GM12873 (cell line): ENCODE results near the gene XPC.
A peak's percentile ranks its signal among the peaks of the same experiment; 100 is the strongest.

Experiments
- TF ChIP-seq, protein P1 (sequence below): IDR thresholded peaks from 2 replicates; pipeline ENCODE4 v1.5.1; 2012; ENCODE audit warnings: low read depth, mild to moderate bottlenecking, moderate library complexity, low read length, control low read depth; ENCODE audit not compliant: insufficient read depth; ENCODE audit errors: missing control alignments

XPC gene

DNA sequence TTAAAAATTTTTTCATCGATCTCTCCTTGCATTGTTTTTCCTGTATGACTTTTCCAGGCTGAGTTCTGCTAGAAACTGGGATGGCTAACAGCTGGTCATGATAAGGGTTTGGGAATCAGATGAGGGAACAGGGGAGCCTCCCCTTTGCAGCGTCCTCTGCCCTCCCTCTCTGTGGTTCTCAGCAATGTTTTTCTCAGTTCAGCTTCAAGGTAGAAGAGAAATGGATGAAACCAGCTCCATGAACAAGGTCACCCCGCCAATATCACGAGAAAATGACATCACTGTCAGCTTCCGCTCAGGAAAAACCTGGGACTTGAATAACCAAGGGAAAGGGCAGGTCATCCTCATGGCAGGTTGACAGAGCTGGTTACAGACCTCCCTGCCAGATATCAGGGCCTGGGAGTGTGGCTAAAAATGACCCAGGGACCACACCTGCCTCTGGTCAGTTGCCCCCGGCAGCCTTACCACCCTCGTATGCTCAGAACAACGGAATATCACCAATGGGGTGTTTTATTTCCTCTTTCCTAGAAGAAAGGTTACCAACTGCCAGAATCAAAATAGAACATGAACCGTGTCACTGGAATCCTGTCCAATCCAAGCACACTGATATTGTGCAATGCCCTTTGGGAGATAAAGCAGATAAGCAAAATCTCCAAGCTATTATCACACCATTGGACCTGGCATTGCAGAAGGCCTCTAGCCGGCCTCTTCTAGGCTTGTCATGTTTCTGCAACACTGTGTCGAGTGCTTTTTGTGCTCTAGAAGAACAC, 26.3 kb upstream of the XPC start:
- TF ChIP-seq, protein P1, sequence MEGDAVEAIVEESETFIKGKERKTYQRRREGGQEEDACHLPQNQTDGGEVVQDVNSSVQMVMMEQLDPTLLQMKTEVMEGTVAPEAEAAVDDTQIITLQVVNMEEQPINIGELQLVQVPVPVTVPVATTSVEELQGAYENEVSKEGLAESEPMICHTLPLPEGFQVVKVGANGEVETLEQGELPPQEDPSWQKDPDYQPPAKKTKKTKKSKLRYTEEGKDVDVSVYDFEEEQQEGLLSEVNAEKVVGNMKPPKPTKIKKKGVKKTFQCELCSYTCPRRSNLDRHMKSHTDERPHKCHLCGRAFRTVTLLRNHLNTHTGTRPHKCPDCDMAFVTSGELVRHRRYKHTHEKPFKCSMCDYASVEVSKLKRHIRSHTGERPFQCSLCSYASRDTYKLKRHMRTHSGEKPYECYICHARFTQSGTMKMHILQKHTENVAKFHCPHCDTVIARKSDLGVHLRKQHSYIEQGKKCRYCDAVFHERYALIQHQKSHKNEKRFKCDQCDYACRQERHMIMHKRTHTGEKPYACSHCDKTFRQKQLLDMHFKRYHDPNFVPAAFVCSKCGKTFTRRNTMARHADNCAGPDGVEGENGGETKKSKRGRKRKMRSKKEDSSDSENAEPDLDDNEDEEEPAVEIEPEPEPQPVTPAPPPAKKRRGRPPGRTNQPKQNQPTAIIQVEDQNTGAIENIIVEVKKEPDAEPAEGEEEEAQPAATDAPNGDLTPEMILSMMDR: no peak

GRCh38 chr3:14203521-14204079, 25.2 kb upstream of the XPC start:
- TF ChIP-seq, protein P1: peak; percentile 88

- TF ChIP-seq, protein P1: no peak
Observed at GRCh38 chr3:14202874-14203520, 24.6 kb upstream of the XPC start.

DNA sequence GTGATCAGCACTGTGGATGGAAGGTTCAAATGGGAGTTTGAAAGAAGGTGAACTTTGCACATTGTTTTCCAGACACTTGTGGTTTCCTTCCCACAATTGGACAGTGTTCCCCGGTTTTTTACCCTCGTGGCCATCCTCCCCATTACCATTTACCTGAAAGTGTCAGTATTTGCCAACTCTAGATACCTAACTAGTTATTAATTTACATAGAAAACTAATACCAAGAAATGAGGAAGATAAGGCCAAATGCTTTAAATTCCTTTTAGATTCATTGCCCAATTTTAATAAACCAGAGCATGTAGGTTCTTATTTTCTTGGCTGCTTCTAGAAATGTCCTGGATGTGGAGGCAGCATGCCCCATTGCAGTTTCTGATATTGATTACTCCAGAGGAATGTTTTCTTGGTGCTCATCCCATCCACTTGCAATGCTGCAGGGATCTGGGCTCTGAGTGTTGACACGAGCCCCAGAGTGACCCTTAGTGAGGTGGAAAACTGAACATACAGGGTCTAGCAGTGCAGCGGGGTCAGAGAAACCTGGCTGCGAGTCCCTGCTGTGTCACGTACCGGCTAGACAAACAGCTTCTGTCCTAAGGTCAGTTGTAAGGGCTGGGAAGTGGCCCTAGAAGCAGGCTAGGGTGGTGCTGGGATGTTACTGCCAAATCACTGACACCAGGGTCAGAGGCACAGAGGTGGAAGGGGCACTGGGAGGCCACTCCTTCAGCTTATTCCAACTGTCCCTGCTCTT, 23.7 kb upstream of the XPC start:
- TF ChIP-seq, protein P1: no peak

DNA sequence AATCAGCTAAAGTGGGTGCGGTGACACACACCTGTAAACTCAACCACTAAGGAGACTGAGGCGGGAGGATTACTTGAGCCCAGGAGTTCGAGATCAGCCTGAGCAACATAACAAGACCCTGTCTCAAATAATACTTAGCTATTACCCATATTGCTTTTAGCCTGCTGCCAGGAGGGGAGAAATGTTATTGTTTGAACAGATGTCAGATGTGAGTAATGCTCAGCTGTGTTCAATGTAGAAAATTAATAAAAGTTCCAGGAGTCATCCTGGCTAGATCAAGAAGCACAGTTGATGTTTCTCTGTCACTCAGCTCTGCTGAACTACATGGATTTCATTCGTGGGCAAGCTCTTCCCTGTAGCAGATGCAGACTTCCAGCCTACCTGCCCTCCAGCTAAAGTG, 22.4 kb upstream of the XPC start:
- TF ChIP-seq, protein P1: no peak

- TF ChIP-seq, protein P1: no peak
Observed at GRCh38 chr3:14200276-14200675, 21.9 kb upstream of the XPC start.

DNA sequence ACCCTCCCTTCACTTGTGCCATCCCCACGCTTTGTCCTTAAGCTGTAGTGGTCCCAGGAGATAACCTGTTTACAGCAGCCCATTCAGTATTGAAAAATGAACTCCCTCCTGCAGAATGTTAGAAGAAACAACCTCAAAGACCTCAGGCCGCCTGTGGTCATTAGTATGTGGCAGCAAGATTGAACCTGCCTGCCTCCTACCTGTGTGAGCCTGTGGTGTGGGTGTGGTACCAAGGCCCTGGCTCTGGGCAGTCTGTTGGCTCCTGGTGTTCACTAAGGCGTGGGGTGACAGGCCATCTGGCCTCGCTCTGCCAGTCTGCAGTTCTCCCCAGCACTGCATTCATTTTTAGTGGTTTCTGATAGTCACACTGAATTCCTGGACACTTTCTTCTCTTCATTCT, 21.2 kb upstream of the XPC start:
- TF ChIP-seq, protein P1: no peak
